Measurements from ENCODE around the gene SH3RF3. TPM values are rescaled to one million over a fixed set of nuclear protein-coding genes. Genes with fewer than 3 reads are reported as not detected.

Gene SH3RF3
- total RNA-seq, 4 donors from 2014 or later, result 2.8 to 5.7 (median 3.0) TPM

- intact Hi-C loops (cut with DNase I; ENCODE audit: low total_unique reads), result no loop called here
- Histone ChIP-seq H3K9me3 (no peaks in the 10 kb centered on the region), H3K4me1 (no peaks in the 10 kb centered on the region), H3K36me3 (no peaks in the 10 kb centered on the region), H3K27ac (no peak overlapping the region), H3K27me3 (no peaks in the 10 kb centered on the region), H3K4me3 (no peak overlapping the region)
- in situ Hi-C loops (cut with MboI; ENCODE audit: low sequenced_read_pairs in 4 of 4), result no loop called here
- DNase-seq (no peak), ATAC-seq (no peak)
- TF ChIP-seq CTCF (IDR thresholded peaks at IDR 0.05 in 4 of 5, conservative IDR thresholded peaks at IDR 0.05 in 1 of 5), result no peak
- TF ChIP-seq POLR2A (IDR thresholded peaks at IDR 0.05), result no peak
Measured at GRCh38 chr2:109081374-109081773, 47.6 kb upstream of the SH3RF3 start.

- Histone ChIP-seq H3K9me3 (no peaks in the 10 kb centered on the region), H3K4me1 (no peaks in the 10 kb centered on the region), H3K27me3 (no peaks in the 10 kb centered on the region), H3K27ac (no peak overlapping the region), H3K4me3 (no peak overlapping the region), H3K36me3 (no peaks in the 10 kb centered on the region)
- no peak for ATAC-seq
- intact Hi-C loops (cut with DNase I; ENCODE audit: low total_unique reads) (no loop called here), in situ Hi-C loops (cut with MboI; ENCODE audit: low sequenced_read_pairs in 4 of 4) (no loop called here)
- TF ChIP-seq CTCF (IDR thresholded peaks at IDR 0.05 in 4 of 5, conservative IDR thresholded peaks at IDR 0.05 in 1 of 5) (no peak), POLR2A (IDR thresholded peaks at IDR 0.05) (no peak)
- no peak for DNase-seq
Measured at GRCh38 chr2:109083771-109084170, 45.2 kb upstream of the SH3RF3 start.

- no peaks in the 10 kb centered on the region for H3K9me3 ChIP-seq
- DNase-seq, result no peak
- ATAC-seq, result no peak
- intact Hi-C loops (cut with DNase I; ENCODE audit: low total_unique reads) (no loop called here), in situ Hi-C loops (cut with MboI; ENCODE audit: low sequenced_read_pairs in 4 of 4) (no loop called here)
- H3K4me3 ChIP-seq, result no peak overlapping the region
- no peak overlapping the region for H3K27ac ChIP-seq
- H3K27me3 ChIP-seq, result no peaks in the 10 kb centered on the region
- TF ChIP-seq POLR2A (IDR thresholded peaks at IDR 0.05), result no peak
- TF ChIP-seq CTCF (IDR thresholded peaks at IDR 0.05 in 4 of 5, conservative IDR thresholded peaks at IDR 0.05 in 1 of 5), result no peak
- H3K4me1 ChIP-seq, result no peaks in the 10 kb centered on the region
- no peaks in the 10 kb centered on the region for H3K36me3 ChIP-seq
Measured at GRCh38 chr2:109084341-109084740, 44.7 kb upstream of the SH3RF3 start.

- Histone ChIP-seq H3K4me1 (no peaks in the 10 kb centered on the region), H3K9me3 (no peaks in the 10 kb centered on the region), H3K4me3 (no peak overlapping the region), H3K36me3 (no peaks in the 10 kb centered on the region), H3K27me3 (no peaks in the 10 kb centered on the region), H3K27ac (no peak overlapping the region)
- in situ Hi-C loops (cut with MboI; ENCODE audit: low sequenced_read_pairs in 4 of 4), result no loop called here
- TF ChIP-seq CTCF (IDR thresholded peaks at IDR 0.05 in 4 of 5, conservative IDR thresholded peaks at IDR 0.05 in 1 of 5) (no peak), POLR2A (IDR thresholded peaks at IDR 0.05) (no peak)
- intact Hi-C loops (cut with DNase I; ENCODE audit: low total_unique reads), result no loop called here
- DNase-seq (no peak), ATAC-seq (no peak)
Measured at GRCh38 chr2:109085912-109086742, 42.9 kb upstream of the SH3RF3 start.

GRCh38 chr2:109086743-109087020 lies 42.3 kb upstream of the SH3RF3 start:
- TF ChIP-seq CTCF (IDR thresholded peaks at IDR 0.05 in 4 of 5, conservative IDR thresholded peaks at IDR 0.05 in 1 of 5) (no peak), POLR2A (IDR thresholded peaks at IDR 0.05) (no peak)
- no peak for DNase-seq
- H3K4me3 ChIP-seq, result no peak overlapping the region
- H3K9me3 ChIP-seq, result no peaks in the 10 kb centered on the region
- in situ Hi-C loops (cut with MboI; ENCODE audit: low sequenced_read_pairs in 4 of 4) (no loop called here), intact Hi-C loops (cut with DNase I; ENCODE audit: low total_unique reads) (no loop called here)
- no peaks in the 10 kb centered on the region for H3K36me3 ChIP-seq
- H3K4me1 ChIP-seq, result no peaks in the 10 kb centered on the region
- no peak overlapping the region for H3K27ac ChIP-seq
- no peaks in the 10 kb centered on the region for H3K27me3 ChIP-seq
- ATAC-seq, result no peak
